ENCODE results near the gene NOP56. TPM values are rescaled to one million over a fixed set of nuclear protein-coding genes. Genes with fewer than 3 reads are reported as not detected.

Gene NOP56
- polyA plus RNA-seq, 1 donor (not counting 4 experiments of a cell fraction or from before 2014, with no cell fraction given) = 242 TPM

DNA sequence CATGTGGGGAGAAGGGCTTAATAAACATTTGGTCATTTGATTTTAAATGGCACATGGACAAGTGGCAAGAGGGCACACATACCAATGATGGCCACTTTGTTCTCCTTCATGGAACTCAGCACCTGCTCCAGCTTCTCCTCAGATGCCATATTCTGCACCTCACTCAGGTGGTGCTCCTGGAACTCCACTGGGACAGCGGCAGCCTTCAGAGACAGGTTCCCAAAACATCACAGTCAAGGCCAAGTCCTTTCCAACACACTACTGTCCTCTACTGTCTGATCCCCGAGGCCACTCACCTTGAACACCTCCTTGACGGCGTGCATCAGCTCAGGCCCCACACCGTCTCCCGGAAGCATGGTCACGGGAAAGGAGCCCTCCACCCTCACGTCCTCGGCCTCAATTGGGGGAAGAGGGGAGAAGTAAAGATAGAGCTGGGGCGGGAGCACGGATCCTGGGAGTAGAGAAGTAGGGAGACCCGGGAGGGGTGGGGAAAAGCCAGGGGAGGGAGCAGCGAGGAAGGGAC is 11.0 kb downstream of the NOP56 start:
- H2AFZ ChIP-seq (ENCODE audit: control insufficient read depth, low read length) = peak overlapping the region; percentile 94
- dilution Hi-C loops (cut with MboI; ENCODE audit: extremely low pct_ligation_motif_present, low sequenced_read_pairs) = no loop called here
- H3K4me3 ChIP-seq (ENCODE audit: control insufficient read depth in 2 of 3, extremely low read depth in 1 of 3, insufficient read depth in 2 of 3, low read depth in 1 of 3, low read length in 3 of 3) = peak overlapping the region; percentile 89 to 99 (median 91)
- FAIRE-seq (no peak), DNase-seq (ENCODE audit: low read depth, low spot score) (no peak)
- no peaks in the 10 kb centered on the region for H4K20me1 ChIP-seq (ENCODE audit: control insufficient read depth, extremely low read depth, insufficient read depth, low read length)
- H3K27me3 ChIP-seq (ENCODE audit: control insufficient read depth, extremely low read depth, insufficient read depth, low read length) = no peaks in the 10 kb centered on the region
- H3K9me1 ChIP-seq (ENCODE audit: control insufficient read depth, extremely low read depth, insufficient read depth, low read length) = no peaks in the 10 kb centered on the region
- peaks cover 17% of the 10 kb centered on the region in 2 experiments for H3K36me3 ChIP-seq (ENCODE audit: control insufficient read depth in 2 of 2, extremely low read depth in 1 of 2, insufficient read depth in 2 of 2, low read length in 2 of 2)
- H3K79me2 ChIP-seq (ENCODE audit: control insufficient read depth, insufficient read depth, low read length) = peaks cover 15% of the 10 kb centered on the region
- H3K4me1 ChIP-seq (ENCODE audit: control insufficient read depth, extremely low read depth, insufficient read depth, low read length) = peaks cover 10% of the 10 kb centered on the region
- no peaks in the 10 kb centered on the region for H3K9me3 ChIP-seq (ENCODE audit: control insufficient read depth, low read depth, low read length)
- peak overlapping the region; percentile 81 for H3K4me2 ChIP-seq (ENCODE audit: control insufficient read depth, extremely low read depth, insufficient read depth, low read depth, low read length)
- TF ChIP-seq, protein P1, sequence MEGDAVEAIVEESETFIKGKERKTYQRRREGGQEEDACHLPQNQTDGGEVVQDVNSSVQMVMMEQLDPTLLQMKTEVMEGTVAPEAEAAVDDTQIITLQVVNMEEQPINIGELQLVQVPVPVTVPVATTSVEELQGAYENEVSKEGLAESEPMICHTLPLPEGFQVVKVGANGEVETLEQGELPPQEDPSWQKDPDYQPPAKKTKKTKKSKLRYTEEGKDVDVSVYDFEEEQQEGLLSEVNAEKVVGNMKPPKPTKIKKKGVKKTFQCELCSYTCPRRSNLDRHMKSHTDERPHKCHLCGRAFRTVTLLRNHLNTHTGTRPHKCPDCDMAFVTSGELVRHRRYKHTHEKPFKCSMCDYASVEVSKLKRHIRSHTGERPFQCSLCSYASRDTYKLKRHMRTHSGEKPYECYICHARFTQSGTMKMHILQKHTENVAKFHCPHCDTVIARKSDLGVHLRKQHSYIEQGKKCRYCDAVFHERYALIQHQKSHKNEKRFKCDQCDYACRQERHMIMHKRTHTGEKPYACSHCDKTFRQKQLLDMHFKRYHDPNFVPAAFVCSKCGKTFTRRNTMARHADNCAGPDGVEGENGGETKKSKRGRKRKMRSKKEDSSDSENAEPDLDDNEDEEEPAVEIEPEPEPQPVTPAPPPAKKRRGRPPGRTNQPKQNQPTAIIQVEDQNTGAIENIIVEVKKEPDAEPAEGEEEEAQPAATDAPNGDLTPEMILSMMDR (optimal IDR thresholded peaks at IDR 0.05 in 1 of 3, IDR thresholded peaks at IDR 0.05 in 1 of 3, conservative IDR thresholded peaks at IDR 0.05 in 1 of 3; ENCODE audit: extremely low read depth in 1 of 3, insufficient read depth in 2 of 3, low read length in 3 of 3) = no peak
- TF ChIP-seq EZH2 (IDR thresholded peaks at IDR 0.05; ENCODE audit: low read length) = no peak
- peak overlapping the region; percentile 86 for H3K27ac ChIP-seq (ENCODE audit: control insufficient read depth, insufficient read depth, low read length)
- peak overlapping the region; percentile 90 for H3K9ac ChIP-seq (ENCODE audit: control insufficient read depth, extremely low read depth, insufficient read depth, low read length)

DNA sequence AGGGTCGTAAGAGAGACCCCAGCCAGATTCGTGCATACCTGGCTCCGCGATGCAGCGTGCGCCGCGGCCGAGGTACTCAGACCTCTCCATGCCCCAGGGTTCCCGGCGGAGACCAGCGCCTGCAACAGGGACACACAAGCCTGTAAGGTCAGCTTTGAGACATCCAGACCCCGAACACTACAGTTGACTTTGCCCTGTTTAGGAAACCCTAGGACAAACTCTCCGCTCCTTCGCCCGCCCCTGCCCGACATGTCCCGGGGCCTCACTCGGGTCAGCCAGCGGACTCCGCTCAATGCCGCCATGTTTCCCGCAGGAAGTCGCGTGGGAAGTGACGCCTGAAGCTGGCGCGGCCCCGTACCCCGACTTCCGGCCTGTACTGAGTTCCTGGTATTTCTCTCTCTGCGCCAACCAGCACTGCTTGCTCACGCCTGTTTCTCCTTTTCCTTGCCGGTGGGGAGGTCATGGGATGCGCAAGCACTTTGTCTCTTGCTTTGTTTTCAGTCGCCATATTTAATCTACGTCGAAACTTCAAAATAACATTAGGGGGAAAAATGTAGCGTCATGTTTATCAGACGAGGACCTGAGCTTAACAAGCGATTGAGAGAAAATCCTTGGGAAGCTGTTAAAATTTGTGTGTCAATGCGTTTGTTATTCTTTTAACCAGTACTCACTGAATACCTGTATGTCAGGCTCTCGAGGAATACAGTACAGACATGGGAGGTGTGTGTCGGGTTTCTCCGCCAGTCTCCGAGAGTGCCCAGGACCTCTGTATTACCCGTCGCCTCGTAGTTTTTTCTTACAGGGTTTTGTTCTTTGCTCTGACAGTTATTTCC is 11.7 kb downstream of the NOP56 start, which contains the start of gene IDH3B:
Gene IDH3B (minus strand): TSS at position 330 of the 833 bp plus-strand sequence. CDS start 28 bp downstream, at position 302.
- H3K4me2 ChIP-seq (ENCODE audit: control insufficient read depth, extremely low read depth, insufficient read depth, low read depth, low read length) = peak within 1 kb of the TSS; percentile 81
- H3K27me3 ChIP-seq (ENCODE audit: control insufficient read depth, extremely low read depth, insufficient read depth, low read length) = no peaks in the 10 kb centered on the region
- H3K9me1 ChIP-seq (ENCODE audit: control insufficient read depth, extremely low read depth, insufficient read depth, low read length) = no peaks in the 10 kb centered on the region
- FAIRE-seq (peak; percentile 95), DNase-seq (ENCODE audit: low read depth, low spot score) (peak; percentile 57)
- peak within 1 kb of the TSS; percentile 90 for H3K9ac ChIP-seq (ENCODE audit: control insufficient read depth, extremely low read depth, insufficient read depth, low read length)
- dilution Hi-C loops (cut with MboI; ENCODE audit: extremely low pct_ligation_motif_present, low sequenced_read_pairs) = no loop called here
- peak within 1 kb of the TSS; percentile 86 for H3K27ac ChIP-seq (ENCODE audit: control insufficient read depth, insufficient read depth, low read length)
- TF ChIP-seq, protein P1 (optimal IDR thresholded peaks at IDR 0.05 in 1 of 3, IDR thresholded peaks at IDR 0.05 in 1 of 3, conservative IDR thresholded peaks at IDR 0.05 in 1 of 3; ENCODE audit: extremely low read depth in 1 of 3, insufficient read depth in 2 of 3, low read length in 3 of 3) = no peak
- no peak for TF ChIP-seq EZH2 (IDR thresholded peaks at IDR 0.05; ENCODE audit: low read length)
- peaks cover 11 to 13% of the 10 kb centered on the region in 2 experiments for H3K36me3 ChIP-seq (ENCODE audit: control insufficient read depth in 2 of 2, extremely low read depth in 1 of 2, insufficient read depth in 2 of 2, low read length in 2 of 2)
- no peaks in the 10 kb centered on the region for H3K9me3 ChIP-seq (ENCODE audit: control insufficient read depth, low read depth, low read length)
- H4K20me1 ChIP-seq (ENCODE audit: control insufficient read depth, extremely low read depth, insufficient read depth, low read length) = no peaks in the 10 kb centered on the region
- peaks cover 10% of the 10 kb centered on the region for H3K4me1 ChIP-seq (ENCODE audit: control insufficient read depth, extremely low read depth, insufficient read depth, low read length)
- H3K79me2 ChIP-seq (ENCODE audit: control insufficient read depth, insufficient read depth, low read length) = peaks cover 15% of the 10 kb centered on the region
- H2AFZ ChIP-seq (ENCODE audit: control insufficient read depth, low read length) = peak within 1 kb of the TSS; percentile 94
- peak within 1 kb of the TSS; percentile 89 to 99 (median 91) for H3K4me3 ChIP-seq (ENCODE audit: control insufficient read depth in 2 of 3, extremely low read depth in 1 of 3, insufficient read depth in 2 of 3, low read depth in 1 of 3, low read length in 3 of 3)
